Endothelial cell of umbilical vein (primary cell): ENCODE measurements around the gene CSRP2. TPM values are rescaled to one million over a fixed set of nuclear protein-coding genes. Genes with fewer than 3 reads are reported as not detected.

ENCODE experiments used
- BruUV-seq: library from RNA; stranded (reverse); fragments of 400-500 nt; replicated peaks from 2 replicates; lab custom pipeline; 2021; lab: Mats Ljungman, UMichigan
- CTCF ChIA-PET: fragments of 300-600, 350-600 bp; sonication (Branson Sonifier 250); formaldehyde crosslinking; loops from one replicate; lab custom pipeline; 2021; ENCODE audit warnings: antibody characterized with exemption, inconsistent platforms; lab: Charles Lee
- POLR2A ChIA-PET: fragments of 300-600, 350-600 bp; sonication (Branson Sonifier 250); formaldehyde crosslinking; loops from one replicate; lab custom pipeline; 2021; ENCODE audit warnings: antibody characterized with exemption, inconsistent platforms; lab: Charles Lee
- DNase-seq: peaks from one replicate; pipeline ENCODE4 v3.0.0-alpha.2; 2011; ENCODE audit warnings: low read depth, low spot score
- FAIRE-seq: peaks from 2 replicates; lab custom pipeline; 2011; peaks lifted over from hg19 to GRCh38; lab: Jason Lieb, UNC
- H2AFZ ChIP-seq: 2 replicates; pipeline ENCODE4 v1.6.0; 2012; ENCODE audit warnings: low read depth, low read length, control low read depth, inconsistent platforms
- H3K27ac ChIP-seq: 2 replicates; pipeline ENCODE4 v1.5.1; 2011; ENCODE audit warnings: low read depth, mild to moderate bottlenecking, control low read depth, low read length, moderate library complexity; ENCODE audit not compliant: insufficient read depth
- H3K27me3 ChIP-seq, 2 experiments: 2 replicates each; pipeline versions ENCODE4 v1.6.0 to v1.6.1; 2011; ENCODE audit warnings: low read length in 2 of 2, mixed read lengths in 1 of 2; ENCODE audit not compliant: control insufficient read depth in 2 of 2, insufficient read depth in 2 of 2
- H3K36me3 ChIP-seq, 2 experiments: 2 replicates in 1 of 2; 3 replicates in 1 of 2; pipeline ENCODE4 v1.5.1; 2011; ENCODE audit warnings: low read length in 2 of 2, mild to moderate bottlenecking in 1 of 2, moderate library complexity in 1 of 2; ENCODE audit not compliant: control insufficient read depth in 2 of 2, insufficient read depth in 2 of 2; ENCODE audit errors: extremely low read depth in 1 of 2
- H3K4me1 ChIP-seq: 3 replicates; pipeline ENCODE4 v1.5.1; 2011; ENCODE audit warnings: mild to moderate bottlenecking, low read length; ENCODE audit not compliant: control insufficient read depth, insufficient read depth; ENCODE audit errors: extremely low read depth
- H3K4me2 ChIP-seq: 2 replicates; pipeline ENCODE4 v1.6.1; 2011; ENCODE audit warnings: low read length, control low read depth, mixed read lengths; ENCODE audit not compliant: insufficient read depth
- H3K4me3 ChIP-seq, 3 experiments: fragments of 200-600 bp in 1 of 3; sonication (generic), shearing (Covaris generic) in 1 of 3; replicated peaks in 1 of 3; 2 replicates each; pipeline ENCODE4 v1.5.1; 2011 to 2016; ENCODE audit warnings: control low read depth in 3 of 3, low read length in 3 of 3, mild to moderate bottlenecking in 2 of 3, inconsistent platforms in 1 of 3, low read depth in 1 of 3, moderate library complexity in 1 of 3; ENCODE audit not compliant: insufficient read depth in 1 of 3
- H3K79me2 ChIP-seq: 2 replicates; pipeline ENCODE4 v1.6.0; 2012; ENCODE audit warnings: low read length, inconsistent platforms; ENCODE audit not compliant: control insufficient read depth, insufficient read depth
- H3K9ac ChIP-seq: replicated peaks from 2 replicates; pipeline ENCODE3; 2011; ENCODE audit warnings: low read length, control low read depth; ENCODE audit not compliant: insufficient read depth; ENCODE audit errors: extremely low read depth
- H3K9me1 ChIP-seq: replicated peaks from 3 replicates; pipeline ENCODE4 v1.6.0; 2011; ENCODE audit warnings: mild to moderate bottlenecking, low read length; ENCODE audit not compliant: control insufficient read depth, insufficient read depth; ENCODE audit errors: extremely low read depth
- H3K9me3 ChIP-seq: replicated peaks from 2 replicates; pipeline ENCODE4 v1.5.1; 2012; ENCODE audit warnings: low read length, inconsistent platforms; ENCODE audit not compliant: control insufficient read depth, insufficient read depth
- H4K20me1 ChIP-seq: replicated peaks from 2 replicates; pipeline ENCODE3; 2011; ENCODE audit warnings: mild to moderate bottlenecking, low read length; ENCODE audit not compliant: control insufficient read depth, insufficient read depth; ENCODE audit errors: extremely low read depth
- CTCF ChIP-seq, 2 donors: IDR thresholded peaks; 1 replicate in 1 of 2; 2 replicates in 1 of 2; pipeline ENCODE4 v1.5.1; 2011; ENCODE audit warnings: low read length in 2 of 2, mild to moderate bottlenecking in 2 of 2, moderate library complexity in 2 of 2, control low read depth in 1 of 2, inconsistent platforms in 1 of 2, low read depth in 1 of 2; ENCODE audit not compliant: insufficient read depth in 1 of 2; ENCODE audit errors: extremely low read depth in 1 of 2
- EZH2 ChIP-seq: IDR thresholded peaks from 2 replicates; pipeline ENCODE4 v1.6.1; 2012; ENCODE audit warnings: borderline replicate concordance, low read depth, mild to moderate bottlenecking, moderate library complexity, low read length, inconsistent platforms; ENCODE audit not compliant: severe bottlenecking
- FOS ChIP-seq: IDR thresholded peaks from 2 replicates; pipeline ENCODE4 v1.6.1; 2011; ENCODE audit warnings: mild to moderate bottlenecking, low read length, moderate library complexity, borderline replicate concordance; ENCODE audit not compliant: insufficient read depth
- GATA2 ChIP-seq: IDR thresholded peaks from 2 replicates; pipeline ENCODE4 v1.7.0; 2011; ENCODE audit warnings: low read depth, mild to moderate bottlenecking, moderate library complexity, mixed read lengths, low read length; ENCODE audit not compliant: insufficient read length, insufficient read depth
- JUN ChIP-seq: IDR thresholded peaks from 2 replicates; pipeline ENCODE4 v1.6.1; 2011; ENCODE audit warnings: borderline replicate concordance, low read depth; ENCODE audit not compliant: insufficient read length, insufficient read depth
- MAX ChIP-seq: IDR thresholded peaks from 2 replicates; pipeline ENCODE4 v1.6.1; 2011; ENCODE audit not compliant: insufficient read depth, insufficient read length
- MYC ChIP-seq: IDR thresholded peaks from one replicate; pipeline ENCODE4 v1.6.1; 2011; ENCODE audit warnings: mild to moderate bottlenecking, low read depth, low read length
- POLR2A ChIP-seq: IDR thresholded peaks from 2 replicates; pipeline ENCODE4 v1.6.1; 2012; ENCODE audit warnings: low read depth, mild to moderate bottlenecking, control low read depth, low read length
- POLR2AphosphoS5 ChIP-seq: IDR thresholded peaks from 2 replicates; pipeline ENCODE4 v1.6.1; 2012; ENCODE audit warnings: low read depth, mild to moderate bottlenecking, control low read depth, low read length, moderate library complexity; ENCODE audit not compliant: insufficient read depth
- dilution Hi-C: fragments of 300-500 bp; cut with MboI; formaldehyde crosslinking; loops from one replicate; pipeline ENCODE4 v1.15.0; 2019; ENCODE audit warnings: low sequenced_read_pairs; ENCODE audit not compliant: extremely low pct_ligation_motif_present
- intact Hi-C: fragments of 100-400 bp; cut with micrococcal nuclease; formaldehyde crosslinking; loops from one replicate; pipeline ENCODE4 v1.10.0; 2022
- polyA plus RNA-seq, 4 experiments: library from polyadenylated mRNA; depleted of rRNA in 3 of 4; stranded (reverse) in 3 of 4; unstranded in 1 of 4; fragments of >200 nt; gene quantifications; 2 replicates each; pipeline versions ENCODE4 v1.2.1 to v1.2.3, GENCODE V29; 2011 to 2012; ENCODE audit warnings: missing spikeins in 1 of 4
- total RNA-seq: library from RNA; stranded (reverse); gene quantifications from 2 replicates; pipeline ENCODE4 v1.2.3, GENCODE V29; 2021

The CSRP2 gene
- total and polyA plus RNA-seq, 2 donors (not counting 3 experiments of a cell fraction or from before 2014, with no cell fraction given) = 8.8 to 13.4 TPM

GRCh38 chr12:76920172-76921099, 41.6 kb upstream of the CSRP2 start:
- Histone ChIP-seq H3K9ac (no peak overlapping the region), H3K4me1 (no peaks in the 10 kb centered on the region), H2AFZ (no peak overlapping the region), H3K4me2 (no peak overlapping the region), H4K20me1 (no peaks in the 10 kb centered on the region), H3K36me3 (no peaks in the 10 kb centered on the region), H3K4me3 (no peak overlapping the region), H3K79me2 (no peaks in the 10 kb centered on the region), H3K27ac (no peak overlapping the region), H3K27me3 (peaks cover 7 to 15% of the 10 kb centered on the region in 2 experiments), H3K9me1 (no peaks in the 10 kb centered on the region), H3K9me3 (no peaks in the 10 kb centered on the region)
- DNase-seq (no peak), FAIRE-seq (no peak)
- ChIA-PET POLR2A (no interaction called here), CTCF (no interaction called here)
- dilution Hi-C loops = no loop called here
- TF ChIP-seq POLR2AphosphoS5 = no peak
- no peak for TF ChIP-seq JUN
- no peak for TF ChIP-seq MYC
- TF ChIP-seq MAX = no peak
- TF ChIP-seq FOS = no peak
- TF ChIP-seq GATA2 = no peak
- TF ChIP-seq EZH2 = no peak
- TF ChIP-seq CTCF (IDR thresholded peaks at IDR 0.05; ENCODE audit: extremely low read depth in 1 of 2, insufficient read depth in 1 of 2, low read depth in 1 of 2, low read length in 2 of 2) = no peak
- no peak for TF ChIP-seq POLR2A
- BruUV-seq = no TSS peak
- intact Hi-C loops = no loop called here
